Head of caudate nucleus (tissue), 42 donors: ENCODE data around the gene ZDHHC13.

ENCODE experiments used
- DNase-seq, 42 donors: peaks; one replicate each; pipeline versions ENCODE4 v3.0.0 to v3.0.0-alpha.2; 2020 to 2021; ENCODE audit warnings: mixed read lengths in 7 of 42
- intact Hi-C: fragments of 100-400 bp; cut with DNase I; formaldehyde crosslinking; loops from one replicate; pipeline ENCODE4 v1.15.0; 2022

The ZDHHC13 gene

DNA sequence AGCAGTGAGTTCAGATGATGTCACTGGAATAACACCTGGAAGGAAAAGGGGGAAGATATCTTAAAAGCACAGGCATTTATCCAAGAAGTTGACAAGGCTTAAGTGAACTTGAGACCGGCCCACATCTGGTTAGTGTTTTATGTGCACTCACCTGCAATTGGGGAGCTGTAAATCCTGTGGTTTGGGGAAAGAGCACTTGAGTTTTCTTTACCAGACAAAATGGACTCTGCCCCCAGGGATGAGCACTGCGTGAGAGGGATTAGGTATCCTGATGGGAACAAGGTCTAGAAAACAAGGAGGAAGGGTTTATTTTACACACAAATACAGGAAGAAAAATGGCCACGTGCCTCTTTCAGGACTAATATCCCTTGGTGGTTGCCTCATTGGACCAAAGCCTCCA is 108.6 kb downstream of the ZDHHC13 start:
- intact Hi-C loops, result no loop called here
- no peak for DNase-seq
